Astrocyte (in vitro differentiated cells and primary cell): ENCODE results near the gene CORIN. TPM values are rescaled to one million over a fixed set of nuclear protein-coding genes. Genes with fewer than 3 reads are reported as not detected.

Experiments used
- DNase-seq: peaks from one replicate; pipeline ENCODE4 v3.0.0-alpha.2; 2010; ENCODE audit warnings: low read depth
- FAIRE-seq: peaks from 2 replicates; lab custom pipeline; 2011; peaks lifted over from hg19 to GRCh38; lab: Jason Lieb, UNC
- H2AFZ ChIP-seq: 2 replicates; pipeline ENCODE4 v1.6.0; 2012; ENCODE audit warnings: low read depth, low read length, inconsistent platforms
- H3K27ac ChIP-seq: 2 replicates; pipeline ENCODE4 v1.5.1; 2011; ENCODE audit warnings: low read depth, low read length, inconsistent platforms
- H3K27me3 ChIP-seq: 2 replicates; pipeline ENCODE4 v1.6.0; 2011; ENCODE audit warnings: low read length, inconsistent platforms; ENCODE audit not compliant: insufficient read depth
- H3K36me3 ChIP-seq: 2 replicates; pipeline ENCODE4 v1.5.1; 2011; ENCODE audit warnings: low read length, inconsistent platforms; ENCODE audit not compliant: insufficient read depth
- H3K4me1 ChIP-seq: 2 replicates; pipeline ENCODE4 v1.5.1; 2011; ENCODE audit warnings: low read length, inconsistent platforms; ENCODE audit not compliant: insufficient read depth
- H3K4me2 ChIP-seq: 2 replicates; pipeline ENCODE4 v1.6.0; 2012; ENCODE audit warnings: low read length, inconsistent platforms
- H3K4me3 ChIP-seq: 2 replicates; pipeline ENCODE4 v1.5.1; 2011; ENCODE audit warnings: low read depth, mild to moderate bottlenecking, low read length, inconsistent platforms; ENCODE audit not compliant: insufficient read depth
- H3K79me2 ChIP-seq: 2 replicates; pipeline ENCODE4 v1.6.0; 2012; ENCODE audit warnings: mild to moderate bottlenecking, low read length, inconsistent platforms; ENCODE audit not compliant: insufficient read depth
- H3K9ac ChIP-seq: 2 replicates; pipeline ENCODE4 v1.6.0; 2012; ENCODE audit warnings: mild to moderate bottlenecking, low read length, inconsistent platforms
- H3K9me3 ChIP-seq: 2 replicates; pipeline ENCODE4 v1.5.1; 2012; ENCODE audit warnings: low read depth, mild to moderate bottlenecking, low read length, inconsistent platforms; ENCODE audit not compliant: insufficient read depth
- H4K20me1 ChIP-seq: 2 replicates; pipeline ENCODE4 v1.6.0; 2012; ENCODE audit warnings: low read length, inconsistent platforms; ENCODE audit not compliant: insufficient read depth
- H3K27ac Mint-ChIP-seq: one replicate; pipeline ENCODE4 v1.8.0; 2021; ENCODE audit warnings: mild to moderate bottlenecking, mixed read lengths; ENCODE audit not compliant: unreplicated experiment
- H3K27me3 Mint-ChIP-seq: one replicate; pipeline ENCODE4 v1.8.0; 2021; ENCODE audit warnings: low read depth, mixed read lengths; ENCODE audit not compliant: unreplicated experiment
- H3K36me3 Mint-ChIP-seq: one replicate; pipeline ENCODE4 v1.8.0; 2021; ENCODE audit warnings: low read depth, mixed read lengths; ENCODE audit not compliant: unreplicated experiment
- H3K4me1 Mint-ChIP-seq: one replicate; pipeline ENCODE4 v1.8.0; 2021; ENCODE audit warnings: low read depth, mixed read lengths; ENCODE audit not compliant: unreplicated experiment
- H3K4me3 Mint-ChIP-seq: one replicate; pipeline ENCODE4 v1.8.0; 2021; ENCODE audit warnings: mild to moderate bottlenecking, moderate library complexity, mixed read lengths; ENCODE audit not compliant: unreplicated experiment
- H3K9me3 Mint-ChIP-seq: one replicate; pipeline ENCODE4 v1.8.0; 2021; ENCODE audit warnings: mild to moderate bottlenecking, mixed read lengths; ENCODE audit not compliant: unreplicated experiment
- CTCF ChIP-seq: IDR thresholded peaks from 2 replicates; pipeline ENCODE4 v1.5.1; 2011; ENCODE audit warnings: low read depth, mild to moderate bottlenecking, inconsistent platforms, low read length, moderate library complexity; ENCODE audit not compliant: insufficient read depth
- EZH2 ChIP-seq: IDR thresholded peaks from 2 replicates; pipeline ENCODE4 v1.6.1; 2012; ENCODE audit warnings: mild to moderate bottlenecking, low read length, inconsistent platforms; ENCODE audit not compliant: insufficient read depth
- total RNA-seq: library from RNA; stranded (reverse); gene quantifications from 2 replicates; pipeline ENCODE4 v1.2.1, GENCODE V29; 2021

Gene CORIN
- total RNA-seq, 1 donor from 2014 or later: 0.20 TPM

GRCh38 chr4:47747846-47748494, 89.9 kb downstream of the CORIN start:
- no peak overlapping the region for H3K27ac Mint-ChIP-seq
- no peaks in the 10 kb centered on the region for H3K4me1 ChIP-seq
- peaks cover 3% of the 10 kb centered on the region for H3K9me3 ChIP-seq
- no peak overlapping the region for H2AFZ ChIP-seq
- no peak overlapping the region for H3K9ac ChIP-seq
- no peak for FAIRE-seq
- H3K4me2 ChIP-seq: no peak overlapping the region
- H3K9me3 Mint-ChIP-seq: peaks cover 8% of the 10 kb centered on the region
- no peaks in the 10 kb centered on the region for H3K27me3 ChIP-seq
- H3K4me3 ChIP-seq: no peak overlapping the region
- no peaks in the 10 kb centered on the region for H3K79me2 ChIP-seq
- no peak overlapping the region for H3K27ac ChIP-seq
- TF ChIP-seq CTCF (no peak), EZH2 (no peak)
- no peak overlapping the region for H3K4me3 Mint-ChIP-seq
- H3K36me3 Mint-ChIP-seq: peaks cover 1% of the 10 kb centered on the region
- H4K20me1 ChIP-seq: no peaks in the 10 kb centered on the region
- peaks cover 1% of the 10 kb centered on the region for H3K27me3 Mint-ChIP-seq
- H3K36me3 ChIP-seq: no peaks in the 10 kb centered on the region
- H3K4me1 Mint-ChIP-seq: peaks cover 13% of the 10 kb centered on the region
- DNase-seq: no peak

GRCh38 chr4:47747211-47747610, 90.7 kb downstream of the CORIN start:
- FAIRE-seq (no peak), DNase-seq (no peak)
- no peaks in the 10 kb centered on the region for H3K27me3 ChIP-seq
- H3K9me3 Mint-ChIP-seq: peaks cover 6% of the 10 kb centered on the region
- H3K9ac ChIP-seq: no peak overlapping the region
- no peak overlapping the region for H2AFZ ChIP-seq
- H4K20me1 ChIP-seq: no peaks in the 10 kb centered on the region
- H3K4me1 Mint-ChIP-seq: peaks cover 13% of the 10 kb centered on the region
- H3K36me3 ChIP-seq: no peaks in the 10 kb centered on the region
- no peak overlapping the region for H3K27ac Mint-ChIP-seq
- H3K79me2 ChIP-seq: no peaks in the 10 kb centered on the region
- H3K4me2 ChIP-seq: no peak overlapping the region
- H3K4me3 ChIP-seq: no peak overlapping the region
- peaks cover 3% of the 10 kb centered on the region for H3K9me3 ChIP-seq
- no peak overlapping the region for H3K27ac ChIP-seq
- no peak for TF ChIP-seq CTCF
- no peak for TF ChIP-seq EZH2
- H3K36me3 Mint-ChIP-seq: peaks cover 1% of the 10 kb centered on the region
- H3K27me3 Mint-ChIP-seq: peaks cover 1% of the 10 kb centered on the region
- no peak overlapping the region for H3K4me3 Mint-ChIP-seq
- no peaks in the 10 kb centered on the region for H3K4me1 ChIP-seq

- H3K4me1 ChIP-seq: no peaks in the 10 kb centered on the region
- Mint-ChIP-seq H3K9me3 (peaks cover 6% of the 10 kb centered on the region), H3K4me1 (peaks cover 13% of the 10 kb centered on the region), H3K27ac (no peak overlapping the region), H3K4me3 (no peak overlapping the region), H3K36me3 (peaks cover 1% of the 10 kb centered on the region), H3K27me3 (peaks cover 1% of the 10 kb centered on the region)
- TF ChIP-seq EZH2 (no peak), CTCF (no peak)
- no peaks in the 10 kb centered on the region for H3K79me2 ChIP-seq
- H2AFZ ChIP-seq: no peak overlapping the region
- FAIRE-seq (no peak), DNase-seq (no peak)
- H3K9me3 ChIP-seq: peaks cover 3% of the 10 kb centered on the region
- H3K4me3 ChIP-seq: no peak overlapping the region
- H3K36me3 ChIP-seq: no peaks in the 10 kb centered on the region
- no peaks in the 10 kb centered on the region for H4K20me1 ChIP-seq
- H3K27ac ChIP-seq: no peak overlapping the region
- no peak overlapping the region for H3K4me2 ChIP-seq
- no peak overlapping the region for H3K9ac ChIP-seq
- no peaks in the 10 kb centered on the region for H3K27me3 ChIP-seq
Observed at GRCh38 chr4:47746122-47746521, 91.7 kb downstream of the CORIN start.
